Muscle of leg (tissue), 11 donors: ENCODE data around the gene CCT7. TPM values are rescaled to one million over a fixed set of nuclear protein-coding genes. Genes with fewer than 3 reads are reported as not detected.
A peak's percentile ranks its signal among the peaks of the same experiment; 100 is the strongest.

Experiments
- DNase-seq: peaks from one replicate; pipeline ENCODE4 v3.0.0; 2013
- H3K27ac ChIP-seq: one replicate; pipeline ENCODE4 v1.5.1; 2013; ENCODE audit warnings: mild to moderate bottlenecking, low read length, control low read depth
- H3K27me3 ChIP-seq: one replicate; pipeline ENCODE4 v1.6.1; 2013; ENCODE audit warnings: low read length; ENCODE audit not compliant: control insufficient read depth, insufficient read depth
- H3K36me3 ChIP-seq: one replicate; pipeline ENCODE4 v1.6.1; 2013; ENCODE audit warnings: low read length; ENCODE audit not compliant: control insufficient read depth, insufficient read depth
- H3K4me1 ChIP-seq: one replicate; pipeline ENCODE4 v1.6.1; 2013; ENCODE audit warnings: low read length; ENCODE audit not compliant: control insufficient read depth, insufficient read depth
- H3K4me3 ChIP-seq: one replicate; pipeline ENCODE4 v1.5.1; 2013; ENCODE audit warnings: low read length, control low read depth
- H3K9me3 ChIP-seq: replicated peaks from 2 replicates; pipeline ENCODE4 v1.6.1; 2013; ENCODE audit warnings: low read depth, low read length; ENCODE audit not compliant: control insufficient read depth
- WGBS: methylation state at CpG from one replicate; pipeline ENCODE4 v1.1.5; 2013; ENCODE audit warnings: missing lambda C conversion rate; ENCODE audit not compliant: insufficient coverage; 5-methylcytosine and 5-hydroxymethylcytosine counted together
- polyA plus RNA-seq, 8 donors: library from polyadenylated mRNA; unstranded; fragments of 120-200 nt; gene quantifications; one replicate each; pipeline versions ENCODE4 v1.2.1 to v1.2.3, GENCODE V29; 2013; ENCODE audit warnings: inconsistent platforms in 1 of 8, low replicate concordance in 1 of 8; ENCODE audit not compliant: insufficient read length in 8 of 8, insufficient read depth in 1 of 8
- total RNA-seq: library from RNA; stranded (reverse); fragments of 120-200 nt; gene quantifications from one replicate; pipeline ENCODE4 v1.2.4, GENCODE V29; 2013

CCT7 gene
- total and polyA plus RNA-seq, 9 donors: 166 to 211 (median 194) TPM

- H3K36me3 ChIP-seq: no peaks in the 10 kb centered on the region
- H3K9me3 ChIP-seq: peaks cover 5% of the 10 kb centered on the region
- peak; percentile 50 for DNase-seq
- peak within 1 kb of the TSS; percentile 10 for H3K4me3 ChIP-seq
- no peak within 1 kb of the TSS for H3K27ac ChIP-seq
- H3K27me3 ChIP-seq: peaks cover 72% of the 10 kb centered on the region
- H3K4me1 ChIP-seq: peaks cover 13% of the 10 kb centered on the region
- 0% methylated on average over 36 of the region's 45 CpGs for WGBS
Measured at GRCh38 chr2:73293534-73294171, 59.5 kb downstream of the CCT7 start, which contains the start of gene EGR4. Gene EGR4, minus strand, starts transcription at chr2:73293548. Its CDS starts 231 bp downstream, at chr2:73293317.

- H3K9me3 ChIP-seq: peaks cover 5% of the 10 kb centered on the region
- H3K27ac ChIP-seq: no peak overlapping the region
- DNase-seq: no peak
- H3K4me3 ChIP-seq: no peak overlapping the region
- WGBS: no CpG with 5 or more reads among the region's 2 CpGs
- peaks cover 13% of the 10 kb centered on the region for H3K4me1 ChIP-seq
- H3K36me3 ChIP-seq: no peaks in the 10 kb centered on the region
- peaks cover 72% of the 10 kb centered on the region for H3K27me3 ChIP-seq
Measured at GRCh38 chr2:73294239-73294638, 60.1 kb downstream of the CCT7 start.

- no peaks in the 10 kb centered on the region for H3K36me3 ChIP-seq
- no peak overlapping the region for H3K27ac ChIP-seq
- H3K4me1 ChIP-seq: peaks cover 13% of the 10 kb centered on the region
- no peak for DNase-seq
- peaks cover 4% of the 10 kb centered on the region for H3K9me3 ChIP-seq
- no peak overlapping the region for H3K4me3 ChIP-seq
- peaks cover 64% of the 10 kb centered on the region for H3K27me3 ChIP-seq
- WGBS: no CpG with 5 or more reads among the region's 5 CpGs
Measured at GRCh38 chr2:73295751-73296400, 61.8 kb downstream of the CCT7 start.

- Histone ChIP-seq H3K4me3 (no peak overlapping the region), H3K27ac (no peak overlapping the region), H3K4me1 (peaks cover under 1% of the 10 kb centered on the region), H3K36me3 (no peaks in the 10 kb centered on the region), H3K9me3 (peaks cover 2% of the 10 kb centered on the region), H3K27me3 (peaks cover 51% of the 10 kb centered on the region)
- no peak for DNase-seq
- WGBS: 5% methylated on average over 2 of the region's 2 CpGs
Measured at GRCh38 chr2:73297151-73297559, 63.0 kb downstream of the CCT7 start.

GRCh38 chr2:73297586-73297985 is 63.5 kb downstream of the CCT7 start:
- peaks cover 46% of the 10 kb centered on the region for H3K27me3 ChIP-seq
- DNase-seq: no peak

GRCh38 chr2:73300926-73301325 is 66.8 kb downstream of the CCT7 start:
- 69% methylated on average over 3 of the region's 3 CpGs for WGBS
- peaks cover 16% of the 10 kb centered on the region for H3K27me3 ChIP-seq
- H3K36me3 ChIP-seq: no peaks in the 10 kb centered on the region
- H3K9me3 ChIP-seq: no peaks in the 10 kb centered on the region
- DNase-seq: no peak
- H3K4me3 ChIP-seq: no peak overlapping the region
- no peaks in the 10 kb centered on the region for H3K4me1 ChIP-seq
- H3K27ac ChIP-seq: no peak overlapping the region

More at GRCh38 chr2:73297586-73297985, 63.5 kb downstream of the CCT7 start:
- Histone ChIP-seq H3K9me3 (peaks cover 2% of the 10 kb centered on the region), H3K4me3 (no peak overlapping the region), H3K36me3 (no peaks in the 10 kb centered on the region), H3K27ac (no peak overlapping the region), H3K4me1 (no peaks in the 10 kb centered on the region)
- WGBS: 50% methylated on average over 1 of the region's 4 CpGs

- no peak overlapping the region for H3K4me3 ChIP-seq
- H3K27me3 ChIP-seq: peaks cover 13% of the 10 kb centered on the region
- H3K9me3 ChIP-seq: no peaks in the 10 kb centered on the region
- no peaks in the 10 kb centered on the region for H3K36me3 ChIP-seq
- WGBS: 70% methylated on average over 3 of the region's 4 CpGs
- DNase-seq: no peak
- H3K4me1 ChIP-seq: no peaks in the 10 kb centered on the region
- H3K27ac ChIP-seq: no peak overlapping the region
Measured at GRCh38 chr2:73301636-73302035, 67.5 kb downstream of the CCT7 start.

Other genes starting within 250 kb of the CCT7 start
- 6.0 TPM for gene SFXN5, start 162.6 kb upstream of the CCT7 start, total RNA-seq
- 1 to 10 TPM; 6.0 to 9.0 (median 6.3) TPM for gene SFXN5, start 162.6 kb upstream of the CCT7 start, polyA plus RNA-seq
- gene RAB11FIP5, start 121.4 kb upstream of the CCT7 start, total RNA-seq: 11.0 TPM
- 10 to 100 TPM in 7 of 8 donors, 1 to 10 TPM in 1; 9.6 to 18.9 (median 13.8) TPM for gene RAB11FIP5, start 121.4 kb upstream of the CCT7 start, polyA plus RNA-seq
- not detected for gene NOTO, start 31.7 kb upstream of the CCT7 start, total RNA-seq
- gene NOTO, start 31.7 kb upstream of the CCT7 start, polyA plus RNA-seq: under 1 TPM in 5 of 8 donors, not detected in 3; 0.05 to 0.08 (median 0.05) TPM
- 31.8 TPM for gene SMYD5, start 20.1 kb upstream of the CCT7 start, total RNA-seq
- 10 to 100 TPM; 26.2 to 35.6 (median 29.3) TPM for gene SMYD5, start 20.1 kb upstream of the CCT7 start, polyA plus RNA-seq
- 41.0 TPM for gene PRADC1, start 1.1 kb upstream of the CCT7 start, total RNA-seq
- gene PRADC1, start 1.1 kb upstream of the CCT7 start, polyA plus RNA-seq: 10 to 100 TPM; 26.0 to 37.4 (median 32.6) TPM
- gene FBXO41, start 50.2 kb downstream of the CCT7 start, total RNA-seq: 0.09 TPM
- under 1 TPM; 0.20 to 0.40 (median 0.29) TPM for gene FBXO41, start 50.2 kb downstream of the CCT7 start, polyA plus RNA-seq
- gene EGR4, start 59.2 kb downstream of the CCT7 start, total RNA-seq: not detected
- under 1 TPM in 1 of 8 donors, not detected in 7; 0.06 TPM for gene EGR4, start 59.2 kb downstream of the CCT7 start, polyA plus RNA-seq
- 25.7 TPM for gene ALMS1, start 151.5 kb downstream of the CCT7 start, total RNA-seq
- 10 to 100 TPM; 15.4 to 24.1 (median 20.8) TPM for gene ALMS1, start 151.5 kb downstream of the CCT7 start, polyA plus RNA-seq